Astrocyte (in vitro differentiated cells and primary cell): ENCODE results near the gene GPR141. TPM values are rescaled to one million over a fixed set of nuclear protein-coding genes. Genes with fewer than 3 reads are reported as not detected.

Experiments
- DNase-seq: peaks from one replicate; pipeline ENCODE4 v3.0.0-alpha.2; 2010; ENCODE audit warnings: low read depth
- FAIRE-seq: peaks from 2 replicates; lab custom pipeline; 2011; peaks lifted over from hg19 to GRCh38; lab: Jason Lieb, UNC
- H2AFZ ChIP-seq: 2 replicates; pipeline ENCODE4 v1.6.0; 2012; ENCODE audit warnings: low read depth, low read length, inconsistent platforms
- H3K27ac ChIP-seq: 2 replicates; pipeline ENCODE4 v1.5.1; 2011; ENCODE audit warnings: low read depth, low read length, inconsistent platforms
- H3K27me3 ChIP-seq: 2 replicates; pipeline ENCODE4 v1.6.0; 2011; ENCODE audit warnings: low read length, inconsistent platforms; ENCODE audit not compliant: insufficient read depth
- H3K36me3 ChIP-seq: 2 replicates; pipeline ENCODE4 v1.5.1; 2011; ENCODE audit warnings: low read length, inconsistent platforms; ENCODE audit not compliant: insufficient read depth
- H3K4me1 ChIP-seq: 2 replicates; pipeline ENCODE4 v1.5.1; 2011; ENCODE audit warnings: low read length, inconsistent platforms; ENCODE audit not compliant: insufficient read depth
- H3K4me2 ChIP-seq: 2 replicates; pipeline ENCODE4 v1.6.0; 2012; ENCODE audit warnings: low read length, inconsistent platforms
- H3K4me3 ChIP-seq: 2 replicates; pipeline ENCODE4 v1.5.1; 2011; ENCODE audit warnings: low read depth, mild to moderate bottlenecking, low read length, inconsistent platforms; ENCODE audit not compliant: insufficient read depth
- H3K79me2 ChIP-seq: 2 replicates; pipeline ENCODE4 v1.6.0; 2012; ENCODE audit warnings: mild to moderate bottlenecking, low read length, inconsistent platforms; ENCODE audit not compliant: insufficient read depth
- H3K9ac ChIP-seq: 2 replicates; pipeline ENCODE4 v1.6.0; 2012; ENCODE audit warnings: mild to moderate bottlenecking, low read length, inconsistent platforms
- H3K9me3 ChIP-seq: 2 replicates; pipeline ENCODE4 v1.5.1; 2012; ENCODE audit warnings: low read depth, mild to moderate bottlenecking, low read length, inconsistent platforms; ENCODE audit not compliant: insufficient read depth
- H4K20me1 ChIP-seq: 2 replicates; pipeline ENCODE4 v1.6.0; 2012; ENCODE audit warnings: low read length, inconsistent platforms; ENCODE audit not compliant: insufficient read depth
- H3K27ac Mint-ChIP-seq: one replicate; pipeline ENCODE4 v1.8.0; 2021; ENCODE audit warnings: mild to moderate bottlenecking, mixed read lengths; ENCODE audit not compliant: unreplicated experiment
- H3K27me3 Mint-ChIP-seq: one replicate; pipeline ENCODE4 v1.8.0; 2021; ENCODE audit warnings: low read depth, mixed read lengths; ENCODE audit not compliant: unreplicated experiment
- H3K36me3 Mint-ChIP-seq: one replicate; pipeline ENCODE4 v1.8.0; 2021; ENCODE audit warnings: low read depth, mixed read lengths; ENCODE audit not compliant: unreplicated experiment
- H3K4me1 Mint-ChIP-seq: one replicate; pipeline ENCODE4 v1.8.0; 2021; ENCODE audit warnings: low read depth, mixed read lengths; ENCODE audit not compliant: unreplicated experiment
- H3K4me3 Mint-ChIP-seq: one replicate; pipeline ENCODE4 v1.8.0; 2021; ENCODE audit warnings: mild to moderate bottlenecking, moderate library complexity, mixed read lengths; ENCODE audit not compliant: unreplicated experiment
- H3K9me3 Mint-ChIP-seq: one replicate; pipeline ENCODE4 v1.8.0; 2021; ENCODE audit warnings: mild to moderate bottlenecking, mixed read lengths; ENCODE audit not compliant: unreplicated experiment
- EZH2 ChIP-seq: IDR thresholded peaks from 2 replicates; pipeline ENCODE4 v1.6.1; 2012; ENCODE audit warnings: mild to moderate bottlenecking, low read length, inconsistent platforms; ENCODE audit not compliant: insufficient read depth
- total RNA-seq: library from RNA; stranded (reverse); gene quantifications from 2 replicates; pipeline ENCODE4 v1.2.1, GENCODE V29; 2021
- TF ChIP-seq, protein P1 (sequence below): IDR thresholded peaks from 2 replicates; pipeline ENCODE4 v1.5.1; 2011; ENCODE audit warnings: low read depth, mild to moderate bottlenecking, inconsistent platforms, low read length, moderate library complexity; ENCODE audit not compliant: insufficient read depth

GPR141 gene
- total RNA-seq, 1 donor from 2014 or later: not detected

DNA sequence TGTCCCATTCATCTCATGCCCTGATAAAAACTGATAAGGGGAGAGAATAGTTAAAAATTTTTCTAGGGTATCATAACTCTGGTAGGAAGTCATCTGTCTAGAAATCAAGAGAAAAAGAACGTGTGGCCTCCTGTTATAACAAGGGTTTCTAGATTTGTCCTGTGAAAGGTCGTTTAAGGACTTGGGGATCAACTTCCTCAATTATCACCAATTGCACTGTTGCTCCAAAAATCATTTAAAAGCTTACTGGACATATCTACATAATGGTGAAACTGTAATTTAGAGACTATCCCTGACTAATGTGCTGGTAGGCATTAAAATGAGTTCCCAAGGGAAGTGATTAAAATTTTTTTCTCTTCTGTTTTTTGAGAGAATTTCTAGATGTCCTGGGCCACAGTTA lies 58.2 kb downstream of the GPR141 start:
- no peak for DNase-seq
- no peak for TF ChIP-seq EZH2
- TF ChIP-seq, protein P1, sequence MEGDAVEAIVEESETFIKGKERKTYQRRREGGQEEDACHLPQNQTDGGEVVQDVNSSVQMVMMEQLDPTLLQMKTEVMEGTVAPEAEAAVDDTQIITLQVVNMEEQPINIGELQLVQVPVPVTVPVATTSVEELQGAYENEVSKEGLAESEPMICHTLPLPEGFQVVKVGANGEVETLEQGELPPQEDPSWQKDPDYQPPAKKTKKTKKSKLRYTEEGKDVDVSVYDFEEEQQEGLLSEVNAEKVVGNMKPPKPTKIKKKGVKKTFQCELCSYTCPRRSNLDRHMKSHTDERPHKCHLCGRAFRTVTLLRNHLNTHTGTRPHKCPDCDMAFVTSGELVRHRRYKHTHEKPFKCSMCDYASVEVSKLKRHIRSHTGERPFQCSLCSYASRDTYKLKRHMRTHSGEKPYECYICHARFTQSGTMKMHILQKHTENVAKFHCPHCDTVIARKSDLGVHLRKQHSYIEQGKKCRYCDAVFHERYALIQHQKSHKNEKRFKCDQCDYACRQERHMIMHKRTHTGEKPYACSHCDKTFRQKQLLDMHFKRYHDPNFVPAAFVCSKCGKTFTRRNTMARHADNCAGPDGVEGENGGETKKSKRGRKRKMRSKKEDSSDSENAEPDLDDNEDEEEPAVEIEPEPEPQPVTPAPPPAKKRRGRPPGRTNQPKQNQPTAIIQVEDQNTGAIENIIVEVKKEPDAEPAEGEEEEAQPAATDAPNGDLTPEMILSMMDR: no peak
- no peak overlapping the region for H3K4me2 ChIP-seq
- no peak overlapping the region for H3K4me3 ChIP-seq
- Mint-ChIP-seq H3K27me3 (no peaks in the 10 kb centered on the region), H3K27ac (no peak overlapping the region), H3K4me1 (no peaks in the 10 kb centered on the region), H3K36me3 (no peaks in the 10 kb centered on the region), H3K9me3 (no peaks in the 10 kb centered on the region), H3K4me3 (no peak overlapping the region)
- no peaks in the 10 kb centered on the region for H3K9me3 ChIP-seq
- H3K27ac ChIP-seq: no peak overlapping the region
- H4K20me1 ChIP-seq: no peaks in the 10 kb centered on the region
- H2AFZ ChIP-seq: no peak overlapping the region
- no peaks in the 10 kb centered on the region for H3K27me3 ChIP-seq
- H3K36me3 ChIP-seq: no peaks in the 10 kb centered on the region
- no peaks in the 10 kb centered on the region for H3K4me1 ChIP-seq
- H3K79me2 ChIP-seq: no peaks in the 10 kb centered on the region
- FAIRE-seq: no peak
- H3K9ac ChIP-seq: no peak overlapping the region

DNA sequence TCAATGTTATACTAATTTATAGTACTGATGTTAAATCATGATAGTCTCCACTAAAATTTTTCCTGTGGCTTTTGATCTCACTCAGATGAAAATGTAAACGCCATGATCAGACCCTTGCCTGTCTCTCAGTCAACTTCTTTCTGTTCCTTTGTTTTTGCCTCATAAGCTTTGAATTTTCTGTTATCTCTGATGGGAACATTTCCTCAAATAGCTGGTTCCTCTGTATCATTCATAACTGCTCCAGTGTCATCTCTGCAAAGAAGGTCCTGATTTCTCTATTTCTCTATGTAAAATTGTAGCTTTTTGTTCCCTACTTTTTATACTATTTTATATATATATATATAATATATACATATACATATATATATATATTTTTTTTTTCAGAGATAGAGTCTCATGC lies 67.5 kb downstream of the GPR141 start:
- DNase-seq (no peak), FAIRE-seq (no peak)
- Mint-ChIP-seq H3K36me3 (no peaks in the 10 kb centered on the region), H3K4me1 (no peaks in the 10 kb centered on the region), H3K27ac (no peak overlapping the region), H3K4me3 (no peak overlapping the region), H3K27me3 (no peaks in the 10 kb centered on the region), H3K9me3 (no peaks in the 10 kb centered on the region)
- H3K79me2 ChIP-seq: no peaks in the 10 kb centered on the region
- no peaks in the 10 kb centered on the region for H3K9me3 ChIP-seq
- no peaks in the 10 kb centered on the region for H3K4me1 ChIP-seq
- H3K27ac ChIP-seq: no peak overlapping the region
- H4K20me1 ChIP-seq: no peaks in the 10 kb centered on the region
- no peaks in the 10 kb centered on the region for H3K36me3 ChIP-seq
- no peak overlapping the region for H3K9ac ChIP-seq
- no peak overlapping the region for H2AFZ ChIP-seq
- H3K4me3 ChIP-seq: no peak overlapping the region
- H3K4me2 ChIP-seq: no peak overlapping the region
- TF ChIP-seq EZH2: no peak
- TF ChIP-seq, protein P1: no peak
- no peaks in the 10 kb centered on the region for H3K27me3 ChIP-seq

DNA sequence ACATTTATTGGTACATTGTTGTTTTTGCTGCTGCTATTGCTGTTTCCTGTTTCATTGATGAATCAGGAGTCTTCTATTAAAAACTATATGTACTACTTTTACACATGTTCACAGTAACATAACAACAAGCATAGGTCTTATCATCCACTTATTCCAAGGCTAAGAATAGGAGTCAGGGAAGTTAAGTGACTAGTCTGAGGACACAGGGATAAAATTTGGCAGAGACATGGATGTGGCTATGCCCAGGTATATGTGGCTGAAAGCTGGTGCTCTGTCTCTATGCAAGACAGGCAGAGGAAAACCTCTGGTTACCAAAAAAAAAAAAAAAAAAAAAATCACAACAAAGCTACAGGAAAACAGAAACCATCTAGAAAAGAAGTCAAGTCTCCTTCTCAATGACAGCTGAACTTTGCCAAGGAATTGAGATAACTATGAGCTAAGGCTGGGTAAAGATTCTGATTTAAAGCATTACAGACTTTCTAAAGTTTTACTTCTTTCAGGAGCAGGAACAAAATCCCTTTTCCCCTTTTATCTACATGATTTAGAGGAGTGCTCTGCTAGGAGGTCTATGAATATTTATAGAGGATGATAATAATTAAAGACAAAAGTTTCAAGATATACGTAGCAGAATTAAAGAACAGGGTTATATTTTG lies 70.0 kb downstream of the GPR141 start:
- TF ChIP-seq EZH2: no peak
- TF ChIP-seq, protein P1: no peak
- H3K36me3 ChIP-seq: no peaks in the 10 kb centered on the region
- no peaks in the 10 kb centered on the region for H3K79me2 ChIP-seq
- H4K20me1 ChIP-seq: no peaks in the 10 kb centered on the region
- no peaks in the 10 kb centered on the region for H3K4me1 ChIP-seq
- Mint-ChIP-seq H3K27me3 (no peaks in the 10 kb centered on the region), H3K4me1 (peaks cover 4% of the 10 kb centered on the region), H3K36me3 (no peaks in the 10 kb centered on the region), H3K9me3 (no peaks in the 10 kb centered on the region), H3K4me3 (no peak overlapping the region), H3K27ac (no peak overlapping the region)
- no peak overlapping the region for H3K27ac ChIP-seq
- H2AFZ ChIP-seq: no peak overlapping the region
- DNase-seq: no peak
- no peak overlapping the region for H3K4me2 ChIP-seq
- H3K4me3 ChIP-seq: no peak overlapping the region
- no peaks in the 10 kb centered on the region for H3K27me3 ChIP-seq
- no peak for FAIRE-seq
- H3K9ac ChIP-seq: no peak overlapping the region
- no peaks in the 10 kb centered on the region for H3K9me3 ChIP-seq
